GM12878 (cell line): Measurements from ENCODE around the gene EIF4ENIF1. TPM values are rescaled to one million over a fixed set of nuclear protein-coding genes. Genes with fewer than 3 reads are reported as not detected.

Experiments used
- BCL3 ChIP-seq: IDR thresholded peaks from 2 replicates; pipeline ENCODE4 v1.6.1; 2011; ENCODE audit warnings: borderline replicate concordance, low read depth, mild to moderate bottlenecking, moderate library complexity, low read length; ENCODE audit not compliant: insufficient read depth, poor library complexity, severe bottlenecking
- BRCA1 ChIP-seq: IDR thresholded peaks from 2 replicates; pipeline ENCODE4 v1.6.1; 2011; ENCODE audit warnings: low read depth, low read length, improper control_type of control experiment
- CBFB ChIP-seq: IDR thresholded peaks from 2 replicates; pipeline ENCODE4 v1.6.1; 2016; ENCODE audit warnings: antibody characterized with exemption, low read depth
- CHD4 ChIP-seq: fragments of 200-600 bp; sonication (generic); IDR thresholded peaks from 2 replicates; pipeline ENCODE4 v1.6.1; 2016; ENCODE audit warnings: mild to moderate bottlenecking
- HCFC1 ChIP-seq: fragments of 150-350 bp; IDR thresholded peaks from 2 replicates; pipeline ENCODE4 v1.6.1; 2014; ENCODE audit warnings: low read length
- MEF2B ChIP-seq: fragments of 450-650 bp; IDR thresholded peaks from 2 replicates; pipeline ENCODE4 v1.6.1; 2018; ENCODE audit warnings: mild to moderate bottlenecking, moderate library complexity; ENCODE audit not compliant: partially characterized antibody, poor library complexity, severe bottlenecking
- NFYB ChIP-seq: IDR thresholded peaks from 2 replicates; pipeline ENCODE4 v1.6.1; 2011; ENCODE audit warnings: low read depth, mild to moderate bottlenecking, low read length, improper control_type of control experiment, moderate library complexity; ENCODE audit not compliant: insufficient read depth
- NR2C1 ChIP-seq: fragments of 450-650 bp; IDR thresholded peaks from 2 replicates; pipeline ENCODE4 v1.6.1; 2017; ENCODE audit warnings: antibody characterized with exemption, mild to moderate bottlenecking, moderate library complexity
- NR2C2 ChIP-seq: IDR thresholded peaks from 2 replicates; pipeline ENCODE4 v1.6.1; 2011; ENCODE audit warnings: borderline replicate concordance, low read depth; ENCODE audit not compliant: control insufficient read depth, insufficient read length
- PAX5 ChIP-seq: IDR thresholded peaks from 2 replicates; pipeline ENCODE4 v1.6.1; 2011; ENCODE audit warnings: low read depth, low read length, borderline replicate concordance
- PAX8 ChIP-seq: fragments of 450-650 bp; IDR thresholded peaks from 2 replicates; pipeline ENCODE4 v1.6.1; 2017; ENCODE audit warnings: mild to moderate bottlenecking, moderate library complexity
- RAD21 ChIP-seq: IDR thresholded peaks from 2 replicates; pipeline ENCODE4 v1.6.1; 2011; ENCODE audit warnings: mild to moderate bottlenecking, low read depth, low read length, moderate library complexity; ENCODE audit not compliant: insufficient read depth
- RCOR1 ChIP-seq: conservative IDR thresholded peaks from 2 replicates; pipeline ENCODE4 v1.6.1; 2012; ENCODE audit warnings: low read depth, low read length, improper control_type of control experiment
- RUNX3 ChIP-seq: IDR thresholded peaks from 2 replicates; pipeline ENCODE4 v1.6.1; 2012; ENCODE audit warnings: low read length, inconsistent platforms
- SMAD5 ChIP-seq: IDR thresholded peaks from 2 replicates; pipeline ENCODE4 v1.6.1; 2016; ENCODE audit warnings: antibody characterized with exemption, low read depth
- SP1 ChIP-seq: IDR thresholded peaks from one replicate; pipeline ENCODE4 v1.6.1; 2011; ENCODE audit warnings: low read depth, low read length
- TAF1 ChIP-seq: IDR thresholded peaks from 2 replicates; pipeline ENCODE4 v1.6.1; 2011; ENCODE audit warnings: mild to moderate bottlenecking, low read depth, low read length, borderline replicate concordance
- ZBTB4 ChIP-seq: fragments of 450-650 bp; formaldehyde crosslinking; IDR thresholded peaks from 2 replicates; pipeline ENCODE4 v1.4.0; 2022; ENCODE audit warnings: mild to moderate bottlenecking, moderate library complexity
- ZNF274 ChIP-seq: IDR thresholded peaks from one replicate; pipeline ENCODE4 v1.8.0; 2011; ENCODE audit not compliant: insufficient read length, insufficient read depth
- polyA plus RNA-seq, 11 experiments: library from polyadenylated mRNA; depleted of rRNA in 4 of 11; unstranded in 6 of 11; stranded (reverse) in 5 of 11; fragments of >200 nt; fragmentation: Nextera tagmentation in 4 of 11; fragmentation: Illumina TruSeq in 1 of 11; extraction: Ambion mirVana in 4 of 11; extraction: Trizol in 1 of 11; gene quantifications; 1 replicate in 1 of 11; 2 replicates in 10 of 11; pipeline versions ENCODE4 v1.2.1 to v1.2.3, GENCODE V29; 2011 to 2016; ENCODE audit warnings: inconsistent platforms in 2 of 11, missing spikeins in 2 of 11, low read depth in 1 of 11
- total RNA-seq, 4 experiments: library from RNA; depleted of rRNA in 3 of 4; stranded (reverse); fragments of >200 nt in 3 of 4; fragmentation: Illumina TruSeq in 1 of 4; extraction: Trizol in 1 of 4; gene quantifications; 2 replicates each; pipeline versions ENCODE4 v1.2.1 to v1.2.3, GENCODE V29; 2013 to 2021
- TF ChIP-seq, protein P1 (sequence below): IDR thresholded peaks from 2 replicates; pipeline ENCODE4 v1.6.1; 2012; ENCODE audit warnings: mild to moderate bottlenecking, low read depth, low read length

The EIF4ENIF1 gene
- total and polyA plus RNA-seq, 10 of the 15 experiments (the other 5 are each of a cell fraction or from before 2014, with no cell fraction given): 4.4 to 43.7 (median 24.4) TPM

DNA sequence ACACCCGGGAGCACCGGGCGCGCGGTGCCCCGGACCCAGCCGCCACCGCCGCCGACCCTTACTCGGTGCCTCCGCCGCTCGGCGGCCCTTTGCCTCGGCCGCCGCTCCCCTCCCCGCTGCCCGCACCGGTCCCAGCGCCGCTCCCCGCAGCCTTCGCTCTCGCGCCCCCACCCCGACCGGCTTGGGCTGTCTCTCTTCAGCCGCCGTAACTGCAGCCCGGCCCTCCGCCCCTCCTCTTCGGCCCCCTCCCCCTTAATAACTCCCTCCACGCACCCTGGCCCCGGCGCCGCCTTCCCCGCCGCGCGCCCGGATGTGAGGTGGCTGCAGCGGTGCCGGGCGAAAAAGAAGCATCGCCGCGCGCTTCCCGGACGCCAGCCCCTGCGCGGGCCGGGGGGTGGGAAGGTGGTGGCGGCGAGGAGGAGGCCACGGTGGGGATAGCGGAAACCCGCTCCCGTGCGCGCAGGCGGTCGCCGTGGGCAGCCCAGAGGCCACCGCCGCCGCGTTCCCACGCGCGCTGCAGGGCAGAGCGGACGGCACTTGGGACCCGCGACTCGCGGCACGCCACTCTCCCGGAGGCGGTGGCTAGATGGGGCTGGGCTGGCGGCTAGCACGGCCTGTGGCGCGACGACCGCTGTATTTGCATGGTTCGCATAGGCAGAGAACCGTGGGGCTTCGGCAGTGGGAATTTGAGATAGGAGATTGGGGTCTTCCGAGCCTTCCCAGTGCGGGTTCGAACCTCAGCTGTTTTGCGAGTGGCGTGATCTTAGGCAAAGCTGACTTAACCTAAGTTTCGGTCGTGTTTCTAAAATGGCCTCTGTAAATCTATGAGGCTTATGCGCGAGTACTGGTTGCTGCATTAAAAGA, at the start of gene EIF4ENIF1 (continued):
- TF ChIP-seq, protein P1, sequence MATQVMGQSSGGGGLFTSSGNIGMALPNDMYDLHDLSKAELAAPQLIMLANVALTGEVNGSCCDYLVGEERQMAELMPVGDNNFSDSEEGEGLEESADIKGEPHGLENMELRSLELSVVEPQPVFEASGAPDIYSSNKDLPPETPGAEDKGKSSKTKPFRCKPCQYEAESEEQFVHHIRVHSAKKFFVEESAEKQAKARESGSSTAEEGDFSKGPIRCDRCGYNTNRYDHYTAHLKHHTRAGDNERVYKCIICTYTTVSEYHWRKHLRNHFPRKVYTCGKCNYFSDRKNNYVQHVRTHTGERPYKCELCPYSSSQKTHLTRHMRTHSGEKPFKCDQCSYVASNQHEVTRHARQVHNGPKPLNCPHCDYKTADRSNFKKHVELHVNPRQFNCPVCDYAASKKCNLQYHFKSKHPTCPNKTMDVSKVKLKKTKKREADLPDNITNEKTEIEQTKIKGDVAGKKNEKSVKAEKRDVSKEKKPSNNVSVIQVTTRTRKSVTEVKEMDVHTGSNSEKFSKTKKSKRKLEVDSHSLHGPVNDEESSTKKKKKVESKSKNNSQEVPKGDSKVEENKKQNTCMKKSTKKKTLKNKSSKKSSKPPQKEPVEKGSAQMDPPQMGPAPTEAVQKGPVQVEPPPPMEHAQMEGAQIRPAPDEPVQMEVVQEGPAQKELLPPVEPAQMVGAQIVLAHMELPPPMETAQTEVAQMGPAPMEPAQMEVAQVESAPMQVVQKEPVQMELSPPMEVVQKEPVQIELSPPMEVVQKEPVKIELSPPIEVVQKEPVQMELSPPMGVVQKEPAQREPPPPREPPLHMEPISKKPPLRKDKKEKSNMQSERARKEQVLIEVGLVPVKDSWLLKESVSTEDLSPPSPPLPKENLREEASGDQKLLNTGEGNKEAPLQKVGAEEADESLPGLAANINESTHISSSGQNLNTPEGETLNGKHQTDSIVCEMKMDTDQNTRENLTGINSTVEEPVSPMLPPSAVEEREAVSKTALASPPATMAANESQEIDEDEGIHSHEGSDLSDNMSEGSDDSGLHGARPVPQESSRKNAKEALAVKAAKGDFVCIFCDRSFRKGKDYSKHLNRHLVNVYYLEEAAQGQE: no peak
- no peak for TF ChIP-seq NR2C2
- TF ChIP-seq NFYB: no peak
- TF ChIP-seq ZNF274: no peak
- no peak for TF ChIP-seq CHD4
- no peak for TF ChIP-seq RAD21
- TF ChIP-seq CBFB: no peak
- TF ChIP-seq BCL3: peak; percentile 39
- TF ChIP-seq RCOR1: no peak
- TF ChIP-seq NR2C1: peak; percentile 17; the same call in 1 of the 2 replicates
- no peak for TF ChIP-seq MEF2B
- no peak for TF ChIP-seq ZBTB4 (CRISPR knock-in tag)
- peak; percentile 52 for TF ChIP-seq HCFC1
- TF ChIP-seq RUNX3: no peak; the same call in 1 of the 2 replicates
- no peak for TF ChIP-seq BRCA1
- peak; percentile 80; the same call in 1 of the 2 replicates for TF ChIP-seq TAF1
- no peak for TF ChIP-seq PAX8
- TF ChIP-seq PAX5: 0 out of 2 replicates have a peak, but pooled peaks have one; percentile 46
- peak; percentile 29; the same call in 1 of the 2 replicates for TF ChIP-seq SMAD5
- no peak for TF ChIP-seq SP1
